Measurements from ENCODE around the gene PANK1. TPM values are rescaled to one million over a fixed set of nuclear protein-coding genes. Genes with fewer than 3 reads are reported as not detected.

Gene PANK1
- total RNA-seq, 1 experiment from 2014 or later: 24.9 TPM

- TF ChIP-seq, protein P1, sequence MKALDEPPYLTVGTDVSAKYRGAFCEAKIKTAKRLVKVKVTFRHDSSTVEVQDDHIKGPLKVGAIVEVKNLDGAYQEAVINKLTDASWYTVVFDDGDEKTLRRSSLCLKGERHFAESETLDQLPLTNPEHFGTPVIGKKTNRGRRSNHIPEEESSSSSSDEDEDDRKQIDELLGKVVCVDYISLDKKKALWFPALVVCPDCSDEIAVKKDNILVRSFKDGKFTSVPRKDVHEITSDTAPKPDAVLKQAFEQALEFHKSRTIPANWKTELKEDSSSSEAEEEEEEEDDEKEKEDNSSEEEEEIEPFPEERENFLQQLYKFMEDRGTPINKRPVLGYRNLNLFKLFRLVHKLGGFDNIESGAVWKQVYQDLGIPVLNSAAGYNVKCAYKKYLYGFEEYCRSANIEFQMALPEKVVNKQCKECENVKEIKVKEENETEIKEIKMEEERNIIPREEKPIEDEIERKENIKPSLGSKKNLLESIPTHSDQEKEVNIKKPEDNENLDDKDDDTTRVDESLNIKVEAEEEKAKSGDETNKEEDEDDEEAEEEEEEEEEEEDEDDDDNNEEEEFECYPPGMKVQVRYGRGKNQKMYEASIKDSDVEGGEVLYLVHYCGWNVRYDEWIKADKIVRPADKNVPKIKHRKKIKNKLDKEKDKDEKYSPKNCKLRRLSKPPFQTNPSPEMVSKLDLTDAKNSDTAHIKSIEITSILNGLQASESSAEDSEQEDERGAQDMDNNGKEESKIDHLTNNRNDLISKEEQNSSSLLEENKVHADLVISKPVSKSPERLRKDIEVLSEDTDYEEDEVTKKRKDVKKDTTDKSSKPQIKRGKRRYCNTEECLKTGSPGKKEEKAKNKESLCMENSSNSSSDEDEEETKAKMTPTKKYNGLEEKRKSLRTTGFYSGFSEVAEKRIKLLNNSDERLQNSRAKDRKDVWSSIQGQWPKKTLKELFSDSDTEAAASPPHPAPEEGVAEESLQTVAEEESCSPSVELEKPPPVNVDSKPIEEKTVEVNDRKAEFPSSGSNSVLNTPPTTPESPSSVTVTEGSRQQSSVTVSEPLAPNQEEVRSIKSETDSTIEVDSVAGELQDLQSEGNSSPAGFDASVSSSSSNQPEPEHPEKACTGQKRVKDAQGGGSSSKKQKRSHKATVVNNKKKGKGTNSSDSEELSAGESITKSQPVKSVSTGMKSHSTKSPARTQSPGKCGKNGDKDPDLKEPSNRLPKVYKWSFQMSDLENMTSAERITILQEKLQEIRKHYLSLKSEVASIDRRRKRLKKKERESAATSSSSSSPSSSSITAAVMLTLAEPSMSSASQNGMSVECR (CRISPR knock-in tag; IDR thresholded peaks at IDR 0.05; ENCODE audit: borderline replicate concordance): no peak
- TF ChIP-seq ELF4 (CRISPR knock-in tag; IDR thresholded peaks at IDR 0.05; ENCODE audit: low read depth) (no peak), ZNF263 (CRISPR knock-in tag; IDR thresholded peaks at IDR 0.05; ENCODE audit: low read depth) (no peak), NR3C1 (CRISPR knock-in tag; conservative IDR thresholded peaks at IDR 0.05; ENCODE audit: low read depth) (no peak), ZNF317 (CRISPR knock-in tag; IDR thresholded peaks at IDR 0.05; ENCODE audit: borderline replicate concordance, low read depth) (no peak), PRRX2 (CRISPR knock-in tag; IDR thresholded peaks at IDR 0.05) (no peak), SMAD3 (CRISPR knock-in tag; IDR thresholded peaks at IDR 0.05; ENCODE audit: borderline replicate concordance) (no peak), TEAD1 (CRISPR knock-in tag; IDR thresholded peaks at IDR 0.05) (no peak)
Observed at GRCh38 chr10:89555688-89556445, 89.2 kb downstream of the PANK1 start (continued).

DNA sequence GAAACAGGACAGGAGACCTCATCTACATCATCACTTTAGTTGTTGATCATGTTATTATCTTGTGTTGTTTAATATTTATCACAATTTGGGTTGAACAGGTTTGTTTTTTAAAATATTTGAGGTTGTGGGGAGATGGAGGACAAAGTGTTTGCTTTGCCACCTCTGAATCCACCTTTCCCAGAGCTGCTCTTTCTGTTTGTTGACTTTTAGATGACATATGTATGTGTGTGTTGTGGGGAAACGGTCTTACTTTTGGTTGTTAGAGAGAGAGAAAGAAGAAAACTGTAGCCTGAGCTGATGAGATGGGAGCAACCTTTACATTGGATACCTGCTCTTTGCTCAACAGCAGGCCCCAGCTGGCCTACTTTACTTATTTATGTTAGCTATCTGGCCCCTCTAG lies 90.6 kb downstream of the PANK1 start:
- H3K27ac Mint-ChIP-seq: no peak overlapping the region
- TF ChIP-seq NR2C2 (CRISPR knock-in tag; IDR thresholded peaks at IDR 0.05) (no peak), SMAD3 (CRISPR knock-in tag; IDR thresholded peaks at IDR 0.05; ENCODE audit: borderline replicate concordance) (no peak), ZBTB43 (CRISPR knock-in tag; IDR thresholded peaks at IDR 0.05) (no peak), CBFB (CRISPR knock-in tag; IDR thresholded peaks at IDR 0.05; ENCODE audit: low read depth) (no peak), PRRX2 (CRISPR knock-in tag; IDR thresholded peaks at IDR 0.05) (no peak), OVOL2 (CRISPR knock-in tag; IDR thresholded peaks at IDR 0.05; ENCODE audit: borderline replicate concordance) (no peak), ZNF232 (CRISPR knock-in tag; IDR thresholded peaks at IDR 0.05) (no peak)
- TF ChIP-seq, protein P2, sequence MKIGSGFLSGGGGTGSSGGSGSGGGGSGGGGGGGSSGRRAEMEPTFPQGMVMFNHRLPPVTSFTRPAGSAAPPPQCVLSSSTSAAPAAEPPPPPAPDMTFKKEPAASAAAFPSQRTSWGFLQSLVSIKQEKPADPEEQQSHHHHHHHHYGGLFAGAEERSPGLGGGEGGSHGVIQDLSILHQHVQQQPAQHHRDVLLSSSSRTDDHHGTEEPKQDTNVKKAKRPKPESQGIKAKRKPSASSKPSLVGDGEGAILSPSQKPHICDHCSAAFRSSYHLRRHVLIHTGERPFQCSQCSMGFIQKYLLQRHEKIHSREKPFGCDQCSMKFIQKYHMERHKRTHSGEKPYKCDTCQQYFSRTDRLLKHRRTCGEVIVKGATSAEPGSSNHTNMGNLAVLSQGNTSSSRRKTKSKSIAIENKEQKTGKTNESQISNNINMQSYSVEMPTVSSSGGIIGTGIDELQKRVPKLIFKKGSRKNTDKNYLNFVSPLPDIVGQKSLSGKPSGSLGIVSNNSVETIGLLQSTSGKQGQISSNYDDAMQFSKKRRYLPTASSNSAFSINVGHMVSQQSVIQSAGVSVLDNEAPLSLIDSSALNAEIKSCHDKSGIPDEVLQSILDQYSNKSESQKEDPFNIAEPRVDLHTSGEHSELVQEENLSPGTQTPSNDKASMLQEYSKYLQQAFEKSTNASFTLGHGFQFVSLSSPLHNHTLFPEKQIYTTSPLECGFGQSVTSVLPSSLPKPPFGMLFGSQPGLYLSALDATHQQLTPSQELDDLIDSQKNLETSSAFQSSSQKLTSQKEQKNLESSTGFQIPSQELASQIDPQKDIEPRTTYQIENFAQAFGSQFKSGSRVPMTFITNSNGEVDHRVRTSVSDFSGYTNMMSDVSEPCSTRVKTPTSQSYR (CRISPR knock-in tag; IDR thresholded peaks at IDR 0.05): no peak
- no peak for DNase-seq (ENCODE audit: low spot score)
- no peak overlapping the region for H3K4me3 Mint-ChIP-seq
- ChIA-PET POLR2A (no interaction called here), CTCF (interaction anchor here (2.0 kb wide), 1 partner anchor 20 kb away, joined by 16 read pairs; the partner anchor contains the start of gene SLC16A12)
- peaks cover 16% of the 10 kb centered on the region for H3K9me3 Mint-ChIP-seq
- ATAC-seq: no peak
- peaks cover 4% of the 10 kb centered on the region; the same call in 1 of the 2 replicates for H3K36me3 Mint-ChIP-seq
- peaks cover 13% of the 10 kb centered on the region for H3K4me1 Mint-ChIP-seq
- H3K27me3 Mint-ChIP-seq (ENCODE audit: low read depth): no peaks in the 10 kb centered on the region; the same call in 1 of the 2 replicates
